ENCODE measurements around the gene PIAS2. TPM values are rescaled to one million over a fixed set of nuclear protein-coding genes. Genes with fewer than 3 reads are reported as not detected.

Gene PIAS2
- total and polyA plus RNA-seq, 2 experiments from 2014 or later: 30.3 to 54.2 TPM

DNA sequence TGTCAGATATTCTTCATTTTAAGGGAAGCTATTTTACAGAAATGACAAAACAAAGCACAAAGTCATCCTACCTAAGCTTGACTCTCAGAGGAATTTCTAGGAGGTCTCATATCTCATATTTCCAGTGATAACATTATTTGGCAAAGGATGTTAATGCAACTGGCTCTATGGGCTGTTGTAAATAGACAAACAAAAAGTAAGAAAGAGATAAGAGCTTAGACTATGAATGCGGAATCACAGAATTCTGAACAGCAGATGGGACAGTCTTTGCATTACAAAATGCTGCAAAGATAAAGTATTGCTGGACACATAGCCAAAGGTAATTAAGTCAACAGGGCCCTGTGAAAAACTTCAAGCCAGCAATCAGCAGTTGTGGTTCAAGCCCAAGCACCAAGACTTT is 23.9 kb downstream of the PIAS2 start:
- no peak for DNase-seq (ENCODE audit: low spot score)

More for the DNA sequence above, 23.9 kb downstream of the PIAS2 start:
- H3K27me3 ChIP-seq (ENCODE audit: insufficient read depth): no peaks in the 10 kb centered on the region
- Mint-ChIP-seq H3K4me1 (peaks cover 18% of the 10 kb centered on the region), H3K4me3 (no peak overlapping the region), H3K9me3 (peaks cover 25% of the 10 kb centered on the region), H3K36me3 (ENCODE audit: low read depth) (peaks cover 54% of the 10 kb centered on the region), H3K27me3 (ENCODE audit: insufficient read depth, low read depth, poor library complexity) (no peaks in the 10 kb centered on the region), H3K27ac (no peak overlapping the region; the same call in 1 of the 2 replicates)
- no peak overlapping the region for H3K27ac ChIP-seq (ENCODE audit: low read depth)
- no peak overlapping the region for H2AFZ ChIP-seq
- no peaks in the 10 kb centered on the region for H3F3A ChIP-seq (replicated peaks; ENCODE audit: low read depth)
- H3K4me3 ChIP-seq: no peak overlapping the region
- no peaks in the 10 kb centered on the region for H3K9me2 ChIP-seq (ENCODE audit: insufficient read depth)
- peaks cover 11% of the 10 kb centered on the region; the same call in 1 of the 2 replicates for H4K20me1 ChIP-seq (replicated peaks; ENCODE audit: insufficient read depth)
- H3K4me1 ChIP-seq (ENCODE audit: insufficient read depth): peaks cover 17% of the 10 kb centered on the region
- peaks cover 100% of the 10 kb centered on the region for H3K79me2 ChIP-seq (replicated peaks; ENCODE audit: insufficient read depth)
- no peak overlapping the region for H3K4me2 ChIP-seq
- ATAC-seq: no peak
- no peak for TF ChIP-seq EZH2 (IDR thresholded peaks at IDR 0.05; ENCODE audit: low read depth, unreplicated experiment)
- no peak for TF ChIP-seq EZH2phosphoT487 (IDR thresholded peaks at IDR 0.05; ENCODE audit: unreplicated experiment)
- TF ChIP-seq CREB1 (CRISPR knock-in tag; IDR thresholded peaks at IDR 0.05; ENCODE audit: low read depth): no peak
- TF ChIP-seq NANOG (IDR thresholded peaks at IDR 0.05; ENCODE audit: borderline replicate concordance): no peak
- TF ChIP-seq, protein P1, sequence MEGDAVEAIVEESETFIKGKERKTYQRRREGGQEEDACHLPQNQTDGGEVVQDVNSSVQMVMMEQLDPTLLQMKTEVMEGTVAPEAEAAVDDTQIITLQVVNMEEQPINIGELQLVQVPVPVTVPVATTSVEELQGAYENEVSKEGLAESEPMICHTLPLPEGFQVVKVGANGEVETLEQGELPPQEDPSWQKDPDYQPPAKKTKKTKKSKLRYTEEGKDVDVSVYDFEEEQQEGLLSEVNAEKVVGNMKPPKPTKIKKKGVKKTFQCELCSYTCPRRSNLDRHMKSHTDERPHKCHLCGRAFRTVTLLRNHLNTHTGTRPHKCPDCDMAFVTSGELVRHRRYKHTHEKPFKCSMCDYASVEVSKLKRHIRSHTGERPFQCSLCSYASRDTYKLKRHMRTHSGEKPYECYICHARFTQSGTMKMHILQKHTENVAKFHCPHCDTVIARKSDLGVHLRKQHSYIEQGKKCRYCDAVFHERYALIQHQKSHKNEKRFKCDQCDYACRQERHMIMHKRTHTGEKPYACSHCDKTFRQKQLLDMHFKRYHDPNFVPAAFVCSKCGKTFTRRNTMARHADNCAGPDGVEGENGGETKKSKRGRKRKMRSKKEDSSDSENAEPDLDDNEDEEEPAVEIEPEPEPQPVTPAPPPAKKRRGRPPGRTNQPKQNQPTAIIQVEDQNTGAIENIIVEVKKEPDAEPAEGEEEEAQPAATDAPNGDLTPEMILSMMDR (conservative IDR thresholded peaks at IDR 0.05; ENCODE audit: low read depth in 2 of 2): no peak
- TF ChIP-seq ZNF331 (CRISPR knock-in tag; IDR thresholded peaks at IDR 0.05; ENCODE audit: low read depth): no peak
- TF ChIP-seq JUNB (IDR thresholded peaks at IDR 0.05; ENCODE audit: unreplicated experiment): no peak
- no peak for TF ChIP-seq ZNF114 (CRISPR knock-in tag; IDR thresholded peaks at IDR 0.05)
- TF ChIP-seq, protein P2, sequence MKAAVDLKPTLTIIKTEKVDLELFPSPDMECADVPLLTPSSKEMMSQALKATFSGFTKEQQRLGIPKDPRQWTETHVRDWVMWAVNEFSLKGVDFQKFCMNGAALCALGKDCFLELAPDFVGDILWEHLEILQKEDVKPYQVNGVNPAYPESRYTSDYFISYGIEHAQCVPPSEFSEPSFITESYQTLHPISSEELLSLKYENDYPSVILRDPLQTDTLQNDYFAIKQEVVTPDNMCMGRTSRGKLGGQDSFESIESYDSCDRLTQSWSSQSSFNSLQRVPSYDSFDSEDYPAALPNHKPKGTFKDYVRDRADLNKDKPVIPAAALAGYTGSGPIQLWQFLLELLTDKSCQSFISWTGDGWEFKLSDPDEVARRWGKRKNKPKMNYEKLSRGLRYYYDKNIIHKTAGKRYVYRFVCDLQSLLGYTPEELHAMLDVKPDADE (IDR thresholded peaks at IDR 0.05): no peak
- TF ChIP-seq POLR2AphosphoS5 (IDR thresholded peaks at IDR 0.05; ENCODE audit: low read depth): no peak
- TF ChIP-seq, protein P3, sequence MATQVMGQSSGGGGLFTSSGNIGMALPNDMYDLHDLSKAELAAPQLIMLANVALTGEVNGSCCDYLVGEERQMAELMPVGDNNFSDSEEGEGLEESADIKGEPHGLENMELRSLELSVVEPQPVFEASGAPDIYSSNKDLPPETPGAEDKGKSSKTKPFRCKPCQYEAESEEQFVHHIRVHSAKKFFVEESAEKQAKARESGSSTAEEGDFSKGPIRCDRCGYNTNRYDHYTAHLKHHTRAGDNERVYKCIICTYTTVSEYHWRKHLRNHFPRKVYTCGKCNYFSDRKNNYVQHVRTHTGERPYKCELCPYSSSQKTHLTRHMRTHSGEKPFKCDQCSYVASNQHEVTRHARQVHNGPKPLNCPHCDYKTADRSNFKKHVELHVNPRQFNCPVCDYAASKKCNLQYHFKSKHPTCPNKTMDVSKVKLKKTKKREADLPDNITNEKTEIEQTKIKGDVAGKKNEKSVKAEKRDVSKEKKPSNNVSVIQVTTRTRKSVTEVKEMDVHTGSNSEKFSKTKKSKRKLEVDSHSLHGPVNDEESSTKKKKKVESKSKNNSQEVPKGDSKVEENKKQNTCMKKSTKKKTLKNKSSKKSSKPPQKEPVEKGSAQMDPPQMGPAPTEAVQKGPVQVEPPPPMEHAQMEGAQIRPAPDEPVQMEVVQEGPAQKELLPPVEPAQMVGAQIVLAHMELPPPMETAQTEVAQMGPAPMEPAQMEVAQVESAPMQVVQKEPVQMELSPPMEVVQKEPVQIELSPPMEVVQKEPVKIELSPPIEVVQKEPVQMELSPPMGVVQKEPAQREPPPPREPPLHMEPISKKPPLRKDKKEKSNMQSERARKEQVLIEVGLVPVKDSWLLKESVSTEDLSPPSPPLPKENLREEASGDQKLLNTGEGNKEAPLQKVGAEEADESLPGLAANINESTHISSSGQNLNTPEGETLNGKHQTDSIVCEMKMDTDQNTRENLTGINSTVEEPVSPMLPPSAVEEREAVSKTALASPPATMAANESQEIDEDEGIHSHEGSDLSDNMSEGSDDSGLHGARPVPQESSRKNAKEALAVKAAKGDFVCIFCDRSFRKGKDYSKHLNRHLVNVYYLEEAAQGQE (IDR thresholded peaks at IDR 0.05; ENCODE audit: unreplicated experiment): no peak
- no peak for TF ChIP-seq STAT1 (IDR thresholded peaks at IDR 0.05; ENCODE audit: unreplicated experiment)
- TF ChIP-seq, protein P4, sequence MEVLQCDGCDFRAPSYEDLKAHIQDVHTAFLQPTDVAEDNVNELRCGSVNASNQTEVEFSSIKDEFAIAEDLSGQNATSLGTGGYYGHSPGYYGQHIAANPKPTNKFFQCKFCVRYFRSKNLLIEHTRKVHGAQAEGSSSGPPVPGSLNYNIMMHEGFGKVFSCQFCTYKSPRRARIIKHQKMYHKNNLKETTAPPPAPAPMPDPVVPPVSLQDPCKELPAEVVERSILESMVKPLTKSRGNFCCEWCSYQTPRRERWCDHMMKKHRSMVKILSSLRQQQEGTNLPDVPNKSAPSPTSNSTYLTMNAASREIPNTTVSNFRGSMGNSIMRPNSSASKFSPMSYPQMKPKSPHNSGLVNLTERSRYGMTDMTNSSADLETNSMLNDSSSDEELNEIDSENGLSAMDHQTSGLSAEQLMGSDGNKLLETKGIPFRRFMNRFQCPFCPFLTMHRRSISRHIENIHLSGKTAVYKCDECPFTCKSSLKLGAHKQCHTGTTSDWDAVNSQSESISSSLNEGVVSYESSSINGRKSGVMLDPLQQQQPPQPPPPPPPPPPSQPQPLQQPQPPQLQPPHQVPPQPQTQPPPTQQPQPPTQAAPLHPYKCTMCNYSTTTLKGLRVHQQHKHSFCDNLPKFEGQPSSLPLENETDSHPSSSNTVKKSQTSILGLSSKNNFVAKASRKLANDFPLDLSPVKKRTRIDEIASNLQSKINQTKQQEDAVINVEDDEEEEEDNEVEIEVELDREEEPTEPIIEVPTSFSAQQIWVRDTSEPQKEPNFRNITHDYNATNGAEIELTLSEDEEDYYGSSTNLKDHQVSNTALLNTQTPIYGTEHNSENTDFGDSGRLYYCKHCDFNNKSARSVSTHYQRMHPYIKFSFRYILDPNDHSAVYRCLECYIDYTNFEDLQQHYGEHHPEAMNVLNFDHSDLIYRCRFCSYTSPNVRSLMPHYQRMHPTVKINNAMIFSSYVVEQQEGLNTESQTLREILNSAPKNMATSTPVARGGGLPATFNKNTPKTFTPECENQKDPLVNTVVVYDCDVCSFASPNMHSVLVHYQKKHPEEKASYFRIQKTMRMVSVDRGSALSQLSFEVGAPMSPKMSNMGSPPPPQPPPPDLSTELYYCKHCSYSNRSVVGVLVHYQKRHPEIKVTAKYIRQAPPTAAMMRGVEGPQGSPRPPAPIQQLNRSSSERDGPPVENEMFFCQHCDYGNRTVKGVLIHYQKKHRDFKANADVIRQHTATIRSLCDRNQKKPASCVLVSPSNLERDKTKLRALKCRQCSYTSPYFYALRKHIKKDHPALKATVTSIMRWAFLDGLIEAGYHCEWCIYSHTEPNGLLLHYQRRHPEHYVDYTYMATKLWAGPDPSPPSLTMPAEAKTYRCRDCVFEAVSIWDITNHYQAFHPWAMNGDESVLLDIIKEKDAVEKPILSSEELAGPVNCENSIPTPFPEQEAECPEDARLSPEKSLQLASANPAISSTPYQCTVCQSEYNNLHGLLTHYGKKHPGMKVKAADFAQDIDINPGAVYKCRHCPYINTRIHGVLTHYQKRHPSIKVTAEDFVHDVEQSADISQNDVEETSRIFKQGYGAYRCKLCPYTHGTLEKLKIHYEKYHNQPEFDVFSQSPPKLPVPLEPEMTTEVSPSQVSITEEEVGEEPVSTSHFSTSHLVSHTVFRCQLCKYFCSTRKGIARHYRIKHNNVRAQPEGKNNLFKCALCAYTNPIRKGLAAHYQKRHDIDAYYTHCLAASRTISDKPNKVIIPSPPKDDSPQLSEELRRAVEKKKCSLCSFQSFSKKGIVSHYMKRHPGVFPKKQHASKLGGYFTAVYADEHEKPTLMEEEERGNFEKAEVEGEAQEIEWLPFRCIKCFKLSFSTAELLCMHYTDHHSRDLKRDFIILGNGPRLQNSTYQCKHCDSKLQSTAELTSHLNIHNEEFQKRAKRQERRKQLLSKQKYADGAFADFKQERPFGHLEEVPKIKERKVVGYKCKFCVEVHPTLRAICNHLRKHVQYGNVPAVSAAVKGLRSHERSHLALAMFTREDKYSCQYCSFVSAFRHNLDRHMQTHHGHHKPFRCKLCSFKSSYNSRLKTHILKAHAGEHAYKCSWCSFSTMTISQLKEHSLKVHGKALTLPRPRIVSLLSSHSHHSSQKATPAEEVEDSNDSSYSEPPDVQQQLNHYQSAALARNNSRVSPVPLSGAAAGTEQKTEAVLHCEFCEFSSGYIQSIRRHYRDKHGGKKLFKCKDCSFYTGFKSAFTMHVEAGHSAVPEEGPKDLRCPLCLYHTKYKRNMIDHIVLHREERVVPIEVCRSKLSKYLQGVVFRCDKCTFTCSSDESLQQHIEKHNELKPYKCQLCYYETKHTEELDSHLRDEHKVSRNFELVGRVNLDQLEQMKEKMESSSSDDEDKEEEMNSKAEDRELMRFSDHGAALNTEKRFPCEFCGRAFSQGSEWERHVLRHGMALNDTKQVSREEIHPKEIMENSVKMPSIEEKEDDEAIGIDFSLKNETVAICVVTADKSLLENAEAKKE (CRISPR knock-in tag; IDR thresholded peaks at IDR 0.05): no peak
- peaks cover 18% of the 10 kb centered on the region for H3K36me3 ChIP-seq (ENCODE audit: insufficient read depth)
